Epithelial cell of proximal tubule (primary cell): Measurements from ENCODE around the gene SND1. TPM values are rescaled to one million over a fixed set of nuclear protein-coding genes. Genes with fewer than 3 reads are reported as not detected.

Experiments used
- DNase-seq: peaks from one replicate; pipeline ENCODE4 v3.0.0-alpha.2; 2011; ENCODE audit warnings: low read depth
- H3K4me3 ChIP-seq: 2 replicates; pipeline ENCODE4 v1.5.1; 2011; ENCODE audit warnings: low read depth, mild to moderate bottlenecking, low read length
- total RNA-seq: library from RNA; depleted of rRNA; stranded (reverse); fragments of >200 nt; gene quantifications from 2 replicates; pipeline ENCODE4 v1.2.3, GENCODE V29; 2015
- TF ChIP-seq, protein P1 (sequence below): conservative IDR thresholded peaks from 2 replicates; pipeline ENCODE4 v1.5.1; 2012; ENCODE audit warnings: low read depth, mild to moderate bottlenecking, low read length

The SND1 gene
- total RNA-seq, 1 donor from 2014 or later = 122 TPM

DNA sequence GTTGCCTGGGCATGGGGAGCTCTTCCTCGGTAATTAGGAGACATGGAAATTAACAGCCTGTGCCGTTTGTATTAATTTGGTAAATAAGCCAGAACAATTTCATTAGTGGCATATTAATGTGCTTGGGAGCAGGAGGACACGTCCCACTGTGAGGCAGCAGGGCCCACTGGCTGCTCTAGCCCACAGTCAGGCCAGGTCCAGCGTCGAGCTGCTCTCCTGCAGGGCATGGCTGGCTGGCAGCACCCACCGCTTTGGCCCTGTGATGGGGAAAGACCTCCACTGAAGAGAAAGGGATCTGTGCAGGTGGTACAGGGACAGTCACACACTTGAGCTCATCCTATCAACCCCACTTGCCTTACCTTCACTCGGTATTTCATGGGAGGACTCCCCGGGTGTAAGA is 416.8 kb downstream of the SND1 start:
- H3K4me3 ChIP-seq = no peak overlapping the region
- no peak for DNase-seq
- TF ChIP-seq, protein P1, sequence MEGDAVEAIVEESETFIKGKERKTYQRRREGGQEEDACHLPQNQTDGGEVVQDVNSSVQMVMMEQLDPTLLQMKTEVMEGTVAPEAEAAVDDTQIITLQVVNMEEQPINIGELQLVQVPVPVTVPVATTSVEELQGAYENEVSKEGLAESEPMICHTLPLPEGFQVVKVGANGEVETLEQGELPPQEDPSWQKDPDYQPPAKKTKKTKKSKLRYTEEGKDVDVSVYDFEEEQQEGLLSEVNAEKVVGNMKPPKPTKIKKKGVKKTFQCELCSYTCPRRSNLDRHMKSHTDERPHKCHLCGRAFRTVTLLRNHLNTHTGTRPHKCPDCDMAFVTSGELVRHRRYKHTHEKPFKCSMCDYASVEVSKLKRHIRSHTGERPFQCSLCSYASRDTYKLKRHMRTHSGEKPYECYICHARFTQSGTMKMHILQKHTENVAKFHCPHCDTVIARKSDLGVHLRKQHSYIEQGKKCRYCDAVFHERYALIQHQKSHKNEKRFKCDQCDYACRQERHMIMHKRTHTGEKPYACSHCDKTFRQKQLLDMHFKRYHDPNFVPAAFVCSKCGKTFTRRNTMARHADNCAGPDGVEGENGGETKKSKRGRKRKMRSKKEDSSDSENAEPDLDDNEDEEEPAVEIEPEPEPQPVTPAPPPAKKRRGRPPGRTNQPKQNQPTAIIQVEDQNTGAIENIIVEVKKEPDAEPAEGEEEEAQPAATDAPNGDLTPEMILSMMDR = no peak

DNA sequence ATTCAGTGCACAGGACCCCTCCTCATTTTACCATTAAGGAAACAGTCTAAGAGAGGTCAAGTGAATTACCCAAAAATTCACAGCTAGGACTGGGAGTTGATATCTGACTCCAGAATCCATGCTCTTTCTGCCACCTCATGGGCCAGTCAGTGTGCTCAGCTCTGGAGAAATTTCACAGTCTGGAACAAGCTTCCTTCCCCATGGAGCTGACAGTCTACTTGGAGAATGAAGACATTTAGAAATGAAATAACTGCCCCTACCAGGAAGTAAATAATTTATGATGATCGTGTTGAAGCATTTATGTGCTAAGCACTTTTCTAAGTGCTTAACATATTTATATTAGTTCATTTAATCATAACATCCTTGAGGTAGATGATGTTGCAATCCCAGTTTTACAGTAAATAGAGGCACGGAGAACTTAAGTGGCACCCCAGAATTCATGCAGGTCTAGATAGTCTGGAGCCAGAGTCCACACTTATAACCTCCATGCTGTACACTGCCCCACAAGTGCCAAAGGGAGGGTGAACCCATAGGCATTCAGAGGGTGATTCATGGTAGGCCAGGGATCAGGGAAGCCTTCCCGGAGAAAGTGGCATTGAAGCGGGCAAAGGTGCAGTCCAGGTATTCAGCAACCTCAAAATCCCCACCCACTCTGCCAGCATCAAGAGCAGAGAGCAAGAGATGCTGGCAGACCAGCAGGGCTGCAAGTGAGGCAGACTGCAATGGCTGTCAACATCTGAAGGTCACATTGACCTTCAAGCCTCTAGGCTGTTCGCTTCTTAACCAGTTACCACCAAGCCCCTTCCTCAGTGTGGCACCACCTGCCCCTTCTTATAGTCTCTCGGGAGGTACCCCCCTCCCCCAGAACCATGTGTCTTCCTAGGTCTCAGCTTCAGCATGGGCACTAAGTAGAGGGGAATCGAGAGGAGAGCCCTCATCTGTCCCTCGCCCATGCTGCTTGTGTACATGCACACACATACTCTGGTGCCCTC is 417.7 kb downstream of the SND1 start:
- no peak for DNase-seq
- TF ChIP-seq, protein P1 = no peak

GRCh38 chr7:128071376-128071775 is 419.4 kb downstream of the SND1 start:
- H3K4me3 ChIP-seq = no peak overlapping the region
- TF ChIP-seq, protein P1 = no peak
- no peak for DNase-seq

More for the DNA sequence above, 417.7 kb downstream of the SND1 start:
- H3K4me3 ChIP-seq = no peak overlapping the region

DNA sequence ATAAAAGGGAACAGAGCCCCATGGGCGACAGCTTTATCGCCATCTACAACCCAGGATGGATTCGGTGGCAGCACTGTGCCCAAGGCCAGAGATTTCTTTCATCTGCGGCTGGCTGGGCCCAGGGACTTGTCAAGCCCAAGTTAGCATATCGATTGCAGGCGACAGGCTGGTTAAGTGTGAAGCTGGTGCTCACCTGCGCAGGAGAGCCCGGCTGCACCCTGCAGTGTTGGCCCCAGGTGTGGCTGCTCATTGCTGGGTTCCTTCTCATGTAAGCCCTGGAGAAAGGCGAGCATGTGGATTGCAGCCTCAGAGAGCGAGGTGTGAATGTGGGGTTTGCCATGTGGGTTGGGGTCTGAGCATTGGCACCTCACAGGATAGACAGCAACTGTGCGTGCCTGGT is 419.8 kb downstream of the SND1 start:
- TF ChIP-seq, protein P1 = no peak
- DNase-seq = no peak
- no peak overlapping the region for H3K4me3 ChIP-seq

DNA sequence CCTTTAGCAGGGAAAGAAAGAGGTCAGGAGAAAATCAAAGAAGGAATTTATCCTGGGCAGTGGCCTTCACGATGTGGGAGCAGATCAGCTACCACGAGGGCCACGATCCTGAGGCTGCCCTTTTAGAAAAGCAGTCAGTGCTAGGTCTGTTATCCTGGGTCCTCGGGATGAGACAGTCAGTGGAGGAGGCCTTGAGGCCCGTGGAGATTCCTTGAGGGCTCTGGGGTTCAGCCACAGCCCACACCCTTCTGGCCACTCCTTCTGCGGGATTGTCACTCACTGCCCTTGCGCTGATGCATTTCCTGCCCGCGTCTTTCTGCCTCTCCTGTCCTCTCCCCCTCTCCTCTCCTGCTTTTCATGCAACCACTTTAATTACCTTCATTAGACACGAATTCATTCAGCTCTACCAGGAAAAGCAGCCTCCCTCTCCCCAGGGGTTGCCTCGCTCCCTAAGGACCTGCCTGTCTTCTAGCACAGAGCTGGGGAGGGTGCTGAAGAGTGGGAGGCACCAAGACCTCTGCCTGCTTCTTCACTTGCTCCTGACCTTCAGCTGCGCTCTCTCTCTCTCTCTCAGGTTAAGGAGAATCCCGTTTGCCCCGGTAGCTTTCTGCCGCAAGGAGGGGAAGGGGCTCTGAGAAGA is 421.8 kb downstream of the SND1 start:
- TF ChIP-seq, protein P1 = no peak
- H3K4me3 ChIP-seq = no peak overlapping the region
- DNase-seq = no peak

DNA sequence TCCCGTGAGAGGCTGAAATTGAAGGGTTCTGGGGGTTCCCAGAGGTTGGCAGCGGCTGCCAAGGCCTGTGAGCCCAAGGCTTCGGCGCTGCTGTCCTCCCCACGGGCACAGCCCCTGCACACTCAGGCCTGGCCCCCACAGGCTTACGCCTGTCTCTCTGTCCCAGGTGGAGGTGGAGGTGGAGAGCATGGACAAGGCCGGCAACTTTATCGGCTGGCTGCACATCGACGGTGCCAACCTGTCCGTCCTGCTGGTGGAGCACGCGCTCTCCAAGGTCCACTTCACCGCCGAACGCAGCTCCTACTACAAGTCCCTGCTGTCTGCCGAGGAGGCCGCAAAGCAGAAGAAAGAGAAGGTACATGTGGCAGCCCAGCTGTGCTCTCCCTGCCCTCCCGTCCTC is 422.3 kb downstream of the SND1 start:
- no peak overlapping the region for H3K4me3 ChIP-seq
- TF ChIP-seq, protein P1 = no peak
- DNase-seq = no peak

GRCh38 chr7:128074736-128075135 is 422.7 kb downstream of the SND1 start:
- no peak for DNase-seq
- no peak overlapping the region for H3K4me3 ChIP-seq
- TF ChIP-seq, protein P1 = no peak
